NB4 (cell line): ENCODE results near the gene RPS5.

ENCODE experiments used
- TF ChIP-seq, protein P1 (sequence below): IDR thresholded peaks from one replicate; pipeline ENCODE4 v1.5.1; 2012; ENCODE audit warnings: low read depth, low read length
- TF ChIP-seq, protein P2 (sequence below): IDR thresholded peaks from 2 replicates; pipeline ENCODE4 v1.6.1; 2011; ENCODE audit warnings: low read depth, low read length

DNA sequence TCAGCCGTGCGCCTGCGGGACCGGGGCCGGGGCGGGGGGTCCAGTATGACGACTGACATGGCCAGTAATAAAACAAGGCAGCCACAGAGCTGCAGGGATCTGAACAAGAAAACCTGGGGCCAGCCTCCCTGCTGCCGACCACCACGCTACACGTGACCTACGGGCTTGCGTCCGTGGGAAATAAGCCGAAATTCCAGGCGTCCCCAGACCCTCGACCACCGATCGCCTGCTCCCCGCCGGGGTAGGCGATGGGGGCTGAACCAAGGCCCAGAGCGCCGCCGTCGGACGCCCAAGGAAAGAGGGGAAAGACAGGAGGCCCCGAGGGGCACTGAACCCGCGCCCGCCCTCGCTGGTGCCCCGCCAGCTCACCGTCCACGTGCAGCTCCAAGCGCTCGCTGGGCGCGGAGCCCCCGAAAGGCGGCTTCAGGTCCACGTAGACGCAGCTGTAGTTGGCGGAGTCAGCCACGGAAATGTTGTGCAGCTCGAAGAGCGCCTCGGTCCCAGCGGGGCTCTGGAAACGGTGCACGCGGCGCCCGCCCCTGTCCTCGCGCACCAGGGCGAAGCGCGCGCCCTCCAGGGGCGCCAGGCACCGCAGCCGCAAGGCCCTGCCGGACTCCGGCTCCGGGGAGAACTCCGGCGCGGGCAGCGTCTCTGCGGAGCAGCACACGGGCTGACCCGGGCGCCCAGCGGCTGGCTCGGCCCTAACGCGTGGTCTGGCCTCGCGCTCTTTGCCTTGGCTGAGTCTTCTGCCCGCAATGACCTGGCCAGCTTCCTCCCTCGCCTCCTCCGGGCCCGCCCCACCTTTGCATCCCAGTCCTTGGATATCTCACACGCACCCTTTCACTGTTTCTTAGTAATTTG, 36.8 kb upstream of the RPS5 start:
- TF ChIP-seq, protein P1, sequence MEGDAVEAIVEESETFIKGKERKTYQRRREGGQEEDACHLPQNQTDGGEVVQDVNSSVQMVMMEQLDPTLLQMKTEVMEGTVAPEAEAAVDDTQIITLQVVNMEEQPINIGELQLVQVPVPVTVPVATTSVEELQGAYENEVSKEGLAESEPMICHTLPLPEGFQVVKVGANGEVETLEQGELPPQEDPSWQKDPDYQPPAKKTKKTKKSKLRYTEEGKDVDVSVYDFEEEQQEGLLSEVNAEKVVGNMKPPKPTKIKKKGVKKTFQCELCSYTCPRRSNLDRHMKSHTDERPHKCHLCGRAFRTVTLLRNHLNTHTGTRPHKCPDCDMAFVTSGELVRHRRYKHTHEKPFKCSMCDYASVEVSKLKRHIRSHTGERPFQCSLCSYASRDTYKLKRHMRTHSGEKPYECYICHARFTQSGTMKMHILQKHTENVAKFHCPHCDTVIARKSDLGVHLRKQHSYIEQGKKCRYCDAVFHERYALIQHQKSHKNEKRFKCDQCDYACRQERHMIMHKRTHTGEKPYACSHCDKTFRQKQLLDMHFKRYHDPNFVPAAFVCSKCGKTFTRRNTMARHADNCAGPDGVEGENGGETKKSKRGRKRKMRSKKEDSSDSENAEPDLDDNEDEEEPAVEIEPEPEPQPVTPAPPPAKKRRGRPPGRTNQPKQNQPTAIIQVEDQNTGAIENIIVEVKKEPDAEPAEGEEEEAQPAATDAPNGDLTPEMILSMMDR: no peak
- TF ChIP-seq, protein P2, sequence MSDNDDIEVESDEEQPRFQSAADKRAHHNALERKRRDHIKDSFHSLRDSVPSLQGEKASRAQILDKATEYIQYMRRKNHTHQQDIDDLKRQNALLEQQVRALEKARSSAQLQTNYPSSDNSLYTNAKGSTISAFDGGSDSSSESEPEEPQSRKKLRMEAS: no peak
